ENCODE data around the gene RIGI.

GRCh38 chr9:32508728-32509127, 17.3 kb downstream of the RIGI start:
- TF ChIP-seq FOXM1 (IDR thresholded peaks at IDR 0.05; ENCODE audit: borderline replicate concordance) (no peak), PKNOX1 (IDR thresholded peaks at IDR 0.05) (no peak)

All from HEK293T (cell line).